D721Med (cell line): Measurements from ENCODE around the gene USH2A.

Source experiments
- DNase-seq: peaks from one replicate; pipeline ENCODE4 v3.0.0; 2011; ENCODE audit warnings: low spot score; ENCODE audit not compliant: insufficient read length
- FAIRE-seq: peaks from 2 replicates; lab custom pipeline; 2011; peaks lifted over from hg19 to GRCh38; lab: Jason Lieb, UNC
- TF ChIP-seq, protein P1 (sequence below): IDR thresholded peaks from 2 replicates; pipeline ENCODE4 v1.5.1; 2012; ENCODE audit warnings: mild to moderate bottlenecking, control low read depth; ENCODE audit not compliant: insufficient read depth; ENCODE audit errors: missing control alignments

The USH2A gene

DNA sequence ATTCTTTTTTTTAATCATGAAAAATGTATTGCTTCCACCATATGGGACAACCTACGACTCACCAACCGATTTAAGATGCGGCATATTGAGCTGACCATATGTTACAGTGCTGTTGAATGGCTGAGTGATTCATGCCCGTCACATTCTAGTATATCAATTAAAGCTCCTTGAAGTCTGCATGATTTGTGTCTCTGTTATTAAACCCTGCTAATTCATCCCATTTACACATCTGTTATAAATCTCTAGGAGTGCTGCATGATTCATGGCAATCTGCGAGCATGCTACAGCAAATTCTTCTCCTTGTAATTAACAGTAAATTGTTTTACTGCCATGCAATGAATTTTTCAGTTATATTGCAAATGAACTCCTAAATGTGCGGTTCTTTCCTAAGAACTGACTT, 239.8 kb downstream of the USH2A start:
- DNase-seq (no peak), FAIRE-seq (peak; percentile 92)
- TF ChIP-seq, protein P1, sequence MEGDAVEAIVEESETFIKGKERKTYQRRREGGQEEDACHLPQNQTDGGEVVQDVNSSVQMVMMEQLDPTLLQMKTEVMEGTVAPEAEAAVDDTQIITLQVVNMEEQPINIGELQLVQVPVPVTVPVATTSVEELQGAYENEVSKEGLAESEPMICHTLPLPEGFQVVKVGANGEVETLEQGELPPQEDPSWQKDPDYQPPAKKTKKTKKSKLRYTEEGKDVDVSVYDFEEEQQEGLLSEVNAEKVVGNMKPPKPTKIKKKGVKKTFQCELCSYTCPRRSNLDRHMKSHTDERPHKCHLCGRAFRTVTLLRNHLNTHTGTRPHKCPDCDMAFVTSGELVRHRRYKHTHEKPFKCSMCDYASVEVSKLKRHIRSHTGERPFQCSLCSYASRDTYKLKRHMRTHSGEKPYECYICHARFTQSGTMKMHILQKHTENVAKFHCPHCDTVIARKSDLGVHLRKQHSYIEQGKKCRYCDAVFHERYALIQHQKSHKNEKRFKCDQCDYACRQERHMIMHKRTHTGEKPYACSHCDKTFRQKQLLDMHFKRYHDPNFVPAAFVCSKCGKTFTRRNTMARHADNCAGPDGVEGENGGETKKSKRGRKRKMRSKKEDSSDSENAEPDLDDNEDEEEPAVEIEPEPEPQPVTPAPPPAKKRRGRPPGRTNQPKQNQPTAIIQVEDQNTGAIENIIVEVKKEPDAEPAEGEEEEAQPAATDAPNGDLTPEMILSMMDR, result no peak

DNA sequence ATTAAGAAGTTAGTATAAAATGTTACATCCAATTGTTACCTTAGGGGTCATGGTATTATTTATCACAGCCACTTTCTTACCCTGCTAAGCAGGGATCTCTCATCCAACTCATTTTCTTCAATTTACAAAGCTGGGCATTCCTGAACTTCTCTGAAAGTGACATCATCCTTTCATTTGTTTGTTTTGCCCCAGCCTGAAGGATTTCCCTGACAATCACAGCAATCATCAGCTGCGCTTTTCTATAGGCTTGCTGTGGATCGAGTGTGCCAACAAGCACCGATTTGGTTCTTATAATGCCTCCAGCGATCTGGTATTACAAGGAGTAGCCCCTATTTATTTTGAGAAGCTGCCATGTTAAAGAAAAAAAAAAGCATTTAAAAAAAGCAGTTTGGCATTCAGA, 240.2 kb downstream of the USH2A start:
- FAIRE-seq, result peak; percentile 25
- no peak for DNase-seq
- TF ChIP-seq, protein P1, result no peak

DNA sequence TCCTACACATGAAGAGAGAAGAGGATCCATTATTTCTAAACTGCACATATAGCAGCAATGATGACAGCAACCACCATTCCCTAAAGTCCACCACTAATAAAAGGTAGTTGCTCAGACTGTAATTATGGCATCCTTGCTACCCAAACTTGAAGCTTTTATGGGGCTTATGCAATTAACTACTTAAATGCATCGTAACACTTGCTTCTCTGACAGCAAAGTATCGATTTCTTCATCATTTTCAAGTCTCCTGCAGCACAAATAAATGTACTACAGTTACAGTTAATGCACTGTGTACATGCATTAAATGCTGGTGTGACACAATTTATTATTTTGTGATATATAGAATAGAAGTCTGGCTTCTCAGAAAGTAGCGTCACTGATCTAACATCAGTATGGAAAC, 241.7 kb downstream of the USH2A start:
- DNase-seq (no peak), FAIRE-seq (no peak)
- TF ChIP-seq, protein P1, result no peak

DNA sequence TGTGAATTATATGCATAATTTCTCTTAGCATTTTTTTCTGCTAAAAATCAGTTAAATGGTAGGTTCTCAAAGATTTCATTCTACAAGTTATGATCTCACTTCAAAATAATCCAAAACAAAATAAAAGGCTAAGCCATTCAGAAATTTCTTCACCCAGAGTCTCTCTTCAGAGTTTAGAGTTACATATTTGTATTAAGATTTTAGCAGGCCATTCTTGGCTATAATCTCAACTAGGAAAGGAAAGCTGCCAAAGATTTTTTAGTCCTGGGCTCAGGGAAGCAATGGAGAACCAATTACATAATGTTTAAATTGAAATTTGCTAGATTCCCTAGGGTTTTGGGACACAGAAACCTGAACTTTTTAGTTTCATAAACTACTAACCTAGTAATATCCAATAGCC, 245.0 kb downstream of the USH2A start:
- FAIRE-seq, result no peak

DNA sequence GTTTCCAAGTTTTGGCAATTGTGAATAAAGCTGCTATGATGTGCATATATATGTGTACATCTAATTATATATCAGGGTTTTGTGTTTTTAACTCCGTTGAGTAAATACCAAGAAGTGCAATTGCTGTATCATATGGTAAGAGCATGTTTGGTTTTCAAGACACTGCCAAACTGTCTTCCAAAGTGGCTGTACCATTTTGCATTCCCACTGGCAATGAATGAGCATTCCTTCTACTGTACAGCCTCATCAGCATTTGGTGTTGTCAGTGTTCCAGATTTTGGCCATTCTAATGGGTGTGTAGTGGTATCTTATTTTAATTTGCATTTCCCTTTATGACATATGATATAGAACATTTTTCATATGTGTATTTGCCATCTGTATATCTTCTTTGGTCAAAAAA, 246.3 kb downstream of the USH2A start:
- TF ChIP-seq, protein P1, result no peak
- no peak for DNase-seq
- no peak for FAIRE-seq

More for the DNA sequence above, 245.0 kb downstream of the USH2A start:
- no peak for DNase-seq
- TF ChIP-seq, protein P1, result no peak

DNA sequence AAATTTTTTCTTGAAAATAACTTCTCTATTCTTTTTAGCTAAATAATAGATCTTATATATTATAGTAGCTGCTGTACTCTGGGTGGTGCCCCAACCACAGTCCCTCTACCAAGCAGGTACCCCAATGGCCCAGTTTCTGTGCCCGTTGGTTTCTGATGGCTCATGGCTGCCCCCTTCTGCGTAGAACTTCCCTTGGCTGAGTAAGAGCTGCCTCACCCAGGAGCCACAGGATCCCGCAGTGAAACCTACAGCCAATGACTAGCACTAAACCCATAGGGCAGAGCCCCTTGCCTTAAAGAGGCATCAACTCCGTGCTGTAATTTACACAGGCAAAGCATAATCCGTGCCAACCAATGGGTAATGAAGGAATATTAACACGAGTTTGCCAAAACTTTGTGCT, 247.5 kb downstream of the USH2A start:
- TF ChIP-seq, protein P1, result peak; percentile 24
- FAIRE-seq (no peak), DNase-seq (no peak)

DNA sequence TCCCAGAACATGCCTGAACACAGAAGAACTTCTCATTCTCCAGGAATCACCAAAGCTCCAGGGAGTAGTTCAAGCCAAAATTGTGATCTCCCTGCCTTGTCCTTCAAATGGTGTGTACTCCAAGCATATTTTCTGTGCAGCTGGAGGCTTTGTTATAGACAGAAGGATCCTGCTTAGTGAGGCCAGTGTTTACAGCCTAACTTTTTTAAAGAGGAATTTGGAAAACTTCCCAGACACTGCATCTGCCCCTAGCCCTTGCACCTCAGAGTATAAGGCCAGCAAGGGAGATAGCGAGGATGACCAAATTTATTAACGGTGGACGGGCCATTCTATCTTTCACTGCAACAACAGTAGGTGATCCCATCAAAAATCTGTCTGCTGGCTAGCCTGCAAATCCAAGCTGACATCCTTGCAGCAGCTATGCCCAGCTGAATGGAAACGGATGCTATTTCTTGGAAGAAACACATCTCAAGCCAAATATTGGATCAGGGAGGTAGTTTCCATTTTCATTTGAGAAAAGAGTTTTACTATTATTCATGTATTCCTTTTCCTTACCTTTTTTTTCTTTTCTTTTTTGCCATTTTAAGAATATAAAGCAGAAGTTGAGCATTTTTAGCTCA, 249.8 kb downstream of the USH2A start:
- no peak for DNase-seq
- no peak for FAIRE-seq
- TF ChIP-seq, protein P1, result no peak
